H9 (cell line): ENCODE data around the gene ZNF296. TPM values are rescaled to one million over a fixed set of nuclear protein-coding genes. Genes with fewer than 3 reads are reported as not detected.

ENCODE experiments used
- DNase-seq: peaks from one replicate; pipeline ENCODE4 v3.0.0-alpha.2; 2017
- H2AFZ ChIP-seq: one replicate; pipeline ENCODE4 v1.6.1; 2013; ENCODE audit warnings: mild to moderate bottlenecking, low read length, control low read depth, moderate library complexity
- H2AK5ac ChIP-seq: 2 replicates; pipeline ENCODE4 v1.6.1; 2013; ENCODE audit warnings: low read length, control low read depth, mixed read lengths; ENCODE audit not compliant: insufficient read length
- H2BK120ac ChIP-seq: one replicate; pipeline ENCODE4 v1.6.1; 2013; ENCODE audit warnings: low read depth, mild to moderate bottlenecking, low read length, control low read depth, inconsistent platforms; ENCODE audit not compliant: poor library complexity, severe bottlenecking
- H2BK12ac ChIP-seq: 2 replicates; pipeline ENCODE4 v1.6.1; 2013; ENCODE audit warnings: low read length, control low read depth, mixed read lengths, low read depth; ENCODE audit not compliant: insufficient read length
- H2BK15ac ChIP-seq: 2 replicates; pipeline ENCODE4 v1.6.1; 2013; ENCODE audit warnings: low read depth, low read length, control low read depth
- H2BK20ac ChIP-seq: one replicate; pipeline ENCODE4 v1.6.1; 2013; ENCODE audit warnings: low read depth, mild to moderate bottlenecking, low read length, control low read depth, inconsistent platforms; ENCODE audit not compliant: poor library complexity, severe bottlenecking
- H2BK5ac ChIP-seq: 2 replicates; pipeline ENCODE4 v1.6.1; 2013; ENCODE audit warnings: low read length, control low read depth, mixed read lengths; ENCODE audit not compliant: insufficient read length
- H3K14ac ChIP-seq: 2 replicates; pipeline ENCODE4 v1.6.1; 2013; ENCODE audit warnings: low read length, control low read depth; ENCODE audit not compliant: insufficient read depth
- H3K18ac ChIP-seq: 2 replicates; pipeline ENCODE4 v1.6.1; 2013; ENCODE audit warnings: low read depth, mild to moderate bottlenecking, mixed read lengths, low read length, control low read depth; ENCODE audit not compliant: insufficient read length
- H3K23ac ChIP-seq: 2 replicates; pipeline ENCODE4 v1.6.1; 2013; ENCODE audit warnings: low read length, control low read depth, mixed read lengths, low read depth; ENCODE audit not compliant: insufficient read length
- H3K23me2 ChIP-seq: 2 replicates; pipeline ENCODE4 v1.6.1; 2013; ENCODE audit warnings: low read depth, mild to moderate bottlenecking, mixed read lengths, low read length, control low read depth; ENCODE audit not compliant: insufficient read length, poor library complexity, severe bottlenecking
- H3K27ac ChIP-seq: 2 replicates; pipeline ENCODE4 v1.5.1; 2013; ENCODE audit warnings: low read length, control low read depth, mixed read lengths, low read depth; ENCODE audit not compliant: insufficient read length
- H3K27me3 ChIP-seq: 2 replicates; pipeline ENCODE4 v1.6.1; 2013; ENCODE audit warnings: low read length, control low read depth, inconsistent platforms; ENCODE audit not compliant: insufficient read depth
- H3K4ac ChIP-seq: 2 replicates; pipeline ENCODE4 v1.6.1; 2013; ENCODE audit warnings: low read depth, mild to moderate bottlenecking, control low read depth, inconsistent platforms, low read length, moderate library complexity
- H3K4me1 ChIP-seq: 2 replicates; pipeline ENCODE4 v1.6.1; 2013; ENCODE audit warnings: low read length, control low read depth, inconsistent platforms; ENCODE audit not compliant: insufficient read depth
- H3K4me2 ChIP-seq: 2 replicates; pipeline ENCODE4 v1.6.1; 2013; ENCODE audit warnings: low read length, control low read depth, mixed read lengths; ENCODE audit not compliant: insufficient read length, insufficient read depth
- H3K56ac ChIP-seq: 2 replicates; pipeline ENCODE4 v1.6.1; 2013; ENCODE audit warnings: low read depth, mild to moderate bottlenecking, mixed read lengths, low read length, control low read depth; ENCODE audit not compliant: insufficient read length
- H3K79me1 ChIP-seq: 2 replicates; pipeline ENCODE4 v1.6.1; 2013; ENCODE audit warnings: low read depth, mild to moderate bottlenecking, moderate library complexity, low read length, control low read depth, inconsistent platforms; ENCODE audit not compliant: insufficient read depth, poor library complexity, severe bottlenecking
- H3K79me2 ChIP-seq: 2 replicates; pipeline ENCODE4 v1.6.1; 2013; ENCODE audit warnings: low read length, control low read depth, inconsistent platforms; ENCODE audit not compliant: insufficient read depth
- H3K9ac ChIP-seq: 2 replicates; pipeline ENCODE4 v1.6.1; 2013; ENCODE audit warnings: low read length, control low read depth, mixed read lengths; ENCODE audit not compliant: insufficient read length; ENCODE audit errors: extremely low read depth
- H3K9me3 ChIP-seq: one replicate; pipeline ENCODE4 v1.6.1; 2013; ENCODE audit warnings: low read depth, low read length, inconsistent platforms; ENCODE audit not compliant: control insufficient read depth
- H3T11ph ChIP-seq: one replicate; pipeline ENCODE4 v1.6.1; 2013; ENCODE audit warnings: mild to moderate bottlenecking, low read length, control low read depth, inconsistent platforms
- H4K20me1 ChIP-seq: one replicate; pipeline ENCODE4 v1.6.1; 2013; ENCODE audit not compliant: control insufficient read depth, insufficient read length, insufficient read depth
- H4K5ac ChIP-seq: 2 replicates; pipeline ENCODE4 v1.6.1; 2013; ENCODE audit warnings: low read depth, mild to moderate bottlenecking, mixed read lengths, low read length, control low read depth; ENCODE audit not compliant: insufficient read length
- H4K8ac ChIP-seq: replicated peaks from 2 replicates; pipeline ENCODE4 v1.6.1; 2013; ENCODE audit warnings: low read length, control low read depth, mixed read lengths, low read depth; ENCODE audit not compliant: insufficient read length
- H4K91ac ChIP-seq: 2 replicates; pipeline ENCODE4 v1.6.1; 2013; ENCODE audit warnings: low read depth, mild to moderate bottlenecking, moderate library complexity, mixed read lengths, low read length, control low read depth; ENCODE audit not compliant: insufficient read length
- H3K27ac Mint-ChIP-seq, 3 experiments: 2 replicates in 2 of 3; 3 replicates in 1 of 3; pipeline ENCODE4 v1.8.0; 2020 to 2021; ENCODE audit warnings: mixed read lengths in 3 of 3, mild to moderate bottlenecking in 1 of 3, moderate library complexity in 1 of 3
- H3K27me3 Mint-ChIP-seq: 2 replicates; pipeline ENCODE4 v1.8.0; 2021; ENCODE audit warnings: low read depth, mild to moderate bottlenecking, moderate library complexity, mixed read lengths
- H3K36me3 Mint-ChIP-seq, 3 experiments: 2 replicates in 2 of 3; 3 replicates in 1 of 3; pipeline ENCODE4 v1.8.0; 2020 to 2021; ENCODE audit warnings: low read depth in 3 of 3, mixed read lengths in 3 of 3; ENCODE audit not compliant: insufficient read depth in 1 of 3
- H3K4me1 Mint-ChIP-seq, 2 experiments: 2 replicates each; pipeline ENCODE4 v1.8.0; 2020; ENCODE audit warnings: mixed read lengths in 2 of 2
- H3K4me3 Mint-ChIP-seq, 2 experiments: 2 replicates in 1 of 2; 3 replicates in 1 of 2; pipeline ENCODE4 v1.8.0; 2020 to 2021; ENCODE audit warnings: mild to moderate bottlenecking in 2 of 2, mixed read lengths in 2 of 2, moderate library complexity in 1 of 2
- H3K9me3 Mint-ChIP-seq, 2 experiments: 2 replicates in 1 of 2; 3 replicates in 1 of 2; pipeline ENCODE4 v1.8.0; 2020; ENCODE audit warnings: mild to moderate bottlenecking in 2 of 2, mixed read lengths in 2 of 2, moderate library complexity in 1 of 2
- CTCF ChIP-seq: fragments of 200-600 bp; sonication (generic); conservative IDR thresholded peaks from 3 replicates; pipeline ENCODE4 v1.8.0; 2021; ENCODE audit warnings: antibody characterized with exemption, mild to moderate bottlenecking
- WGBS: extraction: QIAGEN DNeasy Blood & Tissue Kit; methylation state at CpG from one replicate; pipeline ENCODE4 v1.1.7; 2013; ENCODE audit warnings: missing lambda C conversion rate, low lambda C conversion rate, mixed read lengths; ENCODE audit not compliant: insufficient read length; ENCODE audit errors: extremely low coverage; 5-methylcytosine and 5-hydroxymethylcytosine counted together
- total RNA-seq: library from RNA; stranded (reverse); gene quantifications from 2 replicates; pipeline ENCODE4 v1.2.1, GENCODE V29; 2021

Gene ZNF296
- total RNA-seq, 1 experiment from 2014 or later = 14.8 TPM

- no peak overlapping the region for H4K91ac ChIP-seq
- no peak overlapping the region for H2BK12ac ChIP-seq
- H3K27ac ChIP-seq = no peak overlapping the region
- no peaks in the 10 kb centered on the region; the same call in 1 of the 2 replicates for H3K4me1 ChIP-seq
- no peaks in the 10 kb centered on the region for H3K79me1 ChIP-seq
- Mint-ChIP-seq H3K27me3 (no peaks in the 10 kb centered on the region), H3K36me3 (peaks cover 0 to 6% (median 4%) of the 10 kb centered on the region in 3 experiments; a peak in 3 of 7 replicates), H3K27ac (no peak overlapping the region), H3K4me3 (no peak overlapping the region), H3K9me3 (no peaks in the 10 kb centered on the region; a peak in 1 of 5 replicates), H3K4me1 (peaks cover 71 to 75% of the 10 kb centered on the region in 2 experiments)
- H4K20me1 ChIP-seq = no peaks in the 10 kb centered on the region
- no CpG with 5 or more reads among the region's 7 CpGs for WGBS
- no peak overlapping the region for H3K56ac ChIP-seq
- peaks cover 33% of the 10 kb centered on the region for H3K79me2 ChIP-seq
- no peak overlapping the region for H3K18ac ChIP-seq
- H3T11ph ChIP-seq = no peak overlapping the region
- no peak overlapping the region for H2BK15ac ChIP-seq
- no peak overlapping the region for H2AK5ac ChIP-seq
- no peaks in the 10 kb centered on the region for H3K9me3 ChIP-seq
- no peaks in the 10 kb centered on the region for H3K27me3 ChIP-seq
- no peak overlapping the region for H2BK20ac ChIP-seq
- no peak overlapping the region for H2BK5ac ChIP-seq
- no peak overlapping the region for H4K5ac ChIP-seq
- H2BK120ac ChIP-seq = no peak overlapping the region
- H3K9ac ChIP-seq = no peak overlapping the region
- H3K23me2 ChIP-seq = no peaks in the 10 kb centered on the region
- H3K4ac ChIP-seq = no peak overlapping the region
- no peak overlapping the region for H3K14ac ChIP-seq
- no peak overlapping the region for H2AFZ ChIP-seq
- no peak for DNase-seq
- no peak overlapping the region for H3K23ac ChIP-seq
- H3K4me2 ChIP-seq = no peak overlapping the region
- TF ChIP-seq CTCF = no peak
- no peak overlapping the region for H4K8ac ChIP-seq
Observed at GRCh38 chr19:45102481-45102880, 26.2 kb upstream of the ZNF296 start.
